LHCN-M2 (cell line): ENCODE measurements around the gene PER1. TPM values are rescaled to one million over a fixed set of nuclear protein-coding genes. Genes with fewer than 3 reads are reported as not detected.

Experiments used
- DNase-seq: peaks from one replicate; pipeline ENCODE4 v3.0.0-alpha.2; 2012; ENCODE audit warnings: low read depth
- total RNA-seq: library from RNA; depleted of rRNA; stranded (reverse); fragments of >200 nt; gene quantifications from 2 replicates; pipeline ENCODE4 v1.2.3, GENCODE V29; 2014

The PER1 gene
- total RNA-seq, 1 experiment from 2014 or later, result 18.2 TPM

GRCh38 chr17:8154608-8155155 lies 2.5 kb upstream of the PER1 start:
- DNase-seq, result peak; percentile 18

DNA sequence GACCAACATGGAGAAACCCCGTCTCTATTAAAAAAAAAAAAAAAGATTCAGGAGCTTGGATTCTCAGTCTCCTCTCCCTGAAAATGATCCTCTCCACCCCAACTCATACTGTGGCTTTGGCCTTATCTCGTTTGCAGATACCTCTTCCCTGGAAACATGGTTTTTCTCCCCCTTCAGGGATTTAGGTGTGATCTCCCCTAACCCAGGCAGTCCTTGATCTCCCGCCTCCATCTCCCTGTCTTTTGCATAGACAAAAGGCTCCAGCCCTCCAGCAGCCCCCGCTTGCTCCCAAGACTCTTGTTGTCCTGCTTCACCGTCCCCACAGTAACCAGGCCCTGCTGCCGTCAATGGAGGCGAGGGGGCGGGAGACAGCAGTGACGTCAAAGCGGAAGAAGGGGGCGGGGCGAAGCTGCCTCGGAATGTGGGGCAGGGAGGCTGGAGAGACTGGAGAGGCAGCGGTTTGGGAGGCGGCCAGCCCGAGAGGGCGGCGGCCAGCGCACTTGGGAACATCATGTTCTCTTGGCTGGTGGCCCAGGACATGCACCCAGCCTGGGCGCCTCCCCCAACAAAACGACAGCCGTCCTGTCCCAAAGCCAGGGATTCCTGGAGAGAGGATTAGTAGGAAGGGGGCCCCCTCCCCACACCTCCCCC lies 1.9 kb upstream of the PER1 start:
- DNase-seq, result peak; percentile 99

DNA sequence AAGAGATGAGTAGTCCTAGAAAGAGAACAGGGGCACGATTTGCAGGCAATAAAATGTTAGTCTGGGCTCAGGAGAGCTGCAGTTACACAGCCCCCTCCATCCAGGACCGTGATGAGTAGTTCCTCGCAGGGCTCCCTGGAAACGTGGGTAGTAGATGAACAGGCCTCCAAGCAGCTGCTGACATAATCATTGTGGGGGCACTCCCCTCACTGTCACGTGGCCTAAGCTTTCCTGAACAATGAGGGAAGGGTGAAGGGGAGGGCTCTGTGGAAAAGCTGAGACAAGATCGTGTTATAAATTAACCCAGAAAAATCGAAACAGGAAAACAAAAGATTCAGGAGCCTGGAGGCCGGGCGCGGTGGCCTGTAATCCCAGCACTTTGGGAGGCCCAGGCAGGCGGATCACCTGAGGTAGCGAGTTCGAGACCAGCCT lies 1.3 kb upstream of the PER1 start:
- peak; percentile 97 for DNase-seq

DNA sequence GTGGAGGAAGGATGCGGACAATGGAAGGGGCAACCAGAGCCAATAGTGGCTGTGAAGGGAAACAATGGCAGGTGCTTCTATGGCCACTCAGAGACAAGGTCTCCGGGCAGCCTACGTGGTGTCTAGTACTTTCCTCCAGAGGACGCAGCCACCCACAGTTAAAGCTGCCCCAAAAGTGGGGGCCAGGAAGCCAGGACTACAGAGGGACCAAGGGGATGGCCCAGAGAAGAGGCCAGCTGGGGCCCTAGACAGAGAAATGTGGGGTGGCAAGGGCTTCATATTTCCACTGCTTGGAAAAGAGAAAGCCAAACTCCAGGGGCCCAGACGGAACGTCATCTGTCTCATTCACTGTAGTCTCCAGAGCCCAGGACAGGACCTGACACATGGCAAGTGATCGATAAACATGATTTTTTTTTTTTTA lies 837 bp upstream of the PER1 start:
- DNase-seq, result no peak

DNA sequence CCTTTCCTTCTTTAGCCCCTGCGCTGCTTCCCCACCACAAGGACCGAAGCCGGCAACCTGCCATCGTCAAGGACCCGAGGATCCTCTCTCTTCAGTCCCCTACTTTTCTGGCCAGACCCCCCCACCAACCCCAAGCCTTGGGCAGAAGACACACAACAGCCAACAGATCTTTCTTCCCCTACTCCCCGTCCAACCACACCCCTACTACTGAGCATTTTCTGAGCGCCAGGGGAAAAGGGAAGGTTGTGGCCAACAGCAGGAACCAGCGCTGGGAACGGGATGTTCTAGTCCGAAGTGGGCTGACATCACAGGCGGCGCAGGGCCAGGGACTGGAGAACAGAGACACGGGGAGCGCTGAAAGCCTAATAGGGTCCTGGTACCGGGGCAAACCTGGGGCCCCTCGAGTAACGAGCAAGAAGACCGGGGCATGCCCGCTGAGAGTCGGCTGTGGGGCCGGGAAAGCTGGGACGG lies 528 bp downstream of the PER1 start:
- DNase-seq, result peak; percentile 79

DNA sequence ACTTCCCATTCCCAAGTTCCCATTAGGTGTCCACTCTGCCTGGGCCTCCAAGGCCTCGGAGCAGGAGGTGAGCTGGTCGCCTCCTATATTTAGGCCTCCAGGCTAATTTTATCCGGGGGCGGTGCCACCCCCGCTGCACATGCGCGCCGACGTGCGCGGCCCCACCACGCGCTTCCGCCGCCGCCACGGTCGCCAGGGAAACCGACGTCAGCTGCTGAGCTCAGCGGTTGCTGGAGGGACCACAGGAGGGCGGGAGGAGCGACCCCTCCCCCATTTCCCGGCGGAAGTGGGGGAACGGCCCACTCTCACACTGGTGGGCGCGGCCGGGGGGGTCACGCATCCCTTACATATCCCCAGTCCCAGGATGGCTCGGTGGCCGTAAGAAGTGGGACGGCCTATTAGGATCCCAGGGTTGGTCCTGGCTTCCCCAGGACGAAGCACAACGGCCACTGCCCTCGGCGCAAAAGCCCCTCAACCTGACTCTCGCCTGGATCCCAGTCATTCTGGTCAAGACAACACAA lies 1.0 kb downstream of the PER1 start:
- DNase-seq, result peak; percentile 89

DNA sequence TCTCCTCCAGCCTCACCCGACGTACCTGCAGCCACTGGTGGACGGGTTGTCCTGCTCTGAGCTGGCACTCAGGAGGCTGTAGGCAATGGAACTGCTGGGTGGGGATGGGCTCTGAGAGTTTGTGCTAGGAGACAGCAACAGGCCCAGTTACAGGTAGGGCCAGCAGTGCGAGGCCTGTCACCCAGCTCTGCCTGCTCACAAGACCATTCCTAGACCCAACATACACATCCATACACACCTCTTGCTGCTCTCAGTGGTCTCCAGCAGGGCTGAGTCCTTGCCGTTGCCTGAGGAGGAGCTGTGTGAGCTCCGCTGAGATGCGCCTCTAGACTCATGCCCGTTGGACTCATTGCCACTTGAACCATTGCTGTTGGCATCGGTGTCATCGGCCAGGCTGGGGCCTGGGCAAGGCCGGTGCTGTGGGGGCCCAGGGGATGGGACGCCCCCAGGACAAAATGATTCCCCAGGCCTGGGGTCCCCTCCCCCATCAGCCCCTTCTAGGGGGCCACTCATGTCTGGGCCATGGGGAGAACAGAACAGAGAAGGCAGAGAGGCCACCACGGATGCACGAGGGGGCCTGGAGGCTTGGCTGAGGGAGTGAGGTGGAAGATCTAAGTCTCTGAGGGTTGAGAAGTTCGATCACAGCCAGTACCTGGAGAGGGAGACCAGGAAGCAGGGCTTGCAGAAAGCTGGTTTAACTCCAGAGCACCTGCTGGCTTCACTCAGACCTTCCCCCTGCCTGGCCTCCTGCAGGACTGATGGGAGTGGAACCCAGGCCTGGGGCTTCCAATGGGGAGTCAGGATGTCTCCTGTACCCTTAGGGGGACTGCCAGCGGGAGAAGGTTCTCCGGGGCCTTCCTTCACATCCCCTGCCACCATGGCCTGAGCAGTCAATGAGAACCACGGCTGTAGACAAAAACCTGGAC lies 1.7 kb downstream of the PER1 start:
- peak; percentile 51 for DNase-seq

GRCh38 chr17:8149419-8150193 lies 2.6 kb downstream of the PER1 start:
- DNase-seq, result no peak

- DNase-seq, result no peak
Observed at GRCh38 chr17:8148560-8148959, 3.6 kb downstream of the PER1 start.

- no peak for DNase-seq
Observed at GRCh38 chr17:8147805-8148404, 4.3 kb downstream of the PER1 start.

- no peak for DNase-seq
Observed at GRCh38 chr17:8147141-8147804, 4.9 kb downstream of the PER1 start.

GRCh38 chr17:8146381-8147140 lies 5.6 kb downstream of the PER1 start:
- DNase-seq, result no peak

- DNase-seq, result no peak
Observed at GRCh38 chr17:8145811-8146210, 6.4 kb downstream of the PER1 start.

- DNase-seq, result no peak
Observed at GRCh38 chr17:8144401-8145231, 7.6 kb downstream of the PER1 start.

DNA sequence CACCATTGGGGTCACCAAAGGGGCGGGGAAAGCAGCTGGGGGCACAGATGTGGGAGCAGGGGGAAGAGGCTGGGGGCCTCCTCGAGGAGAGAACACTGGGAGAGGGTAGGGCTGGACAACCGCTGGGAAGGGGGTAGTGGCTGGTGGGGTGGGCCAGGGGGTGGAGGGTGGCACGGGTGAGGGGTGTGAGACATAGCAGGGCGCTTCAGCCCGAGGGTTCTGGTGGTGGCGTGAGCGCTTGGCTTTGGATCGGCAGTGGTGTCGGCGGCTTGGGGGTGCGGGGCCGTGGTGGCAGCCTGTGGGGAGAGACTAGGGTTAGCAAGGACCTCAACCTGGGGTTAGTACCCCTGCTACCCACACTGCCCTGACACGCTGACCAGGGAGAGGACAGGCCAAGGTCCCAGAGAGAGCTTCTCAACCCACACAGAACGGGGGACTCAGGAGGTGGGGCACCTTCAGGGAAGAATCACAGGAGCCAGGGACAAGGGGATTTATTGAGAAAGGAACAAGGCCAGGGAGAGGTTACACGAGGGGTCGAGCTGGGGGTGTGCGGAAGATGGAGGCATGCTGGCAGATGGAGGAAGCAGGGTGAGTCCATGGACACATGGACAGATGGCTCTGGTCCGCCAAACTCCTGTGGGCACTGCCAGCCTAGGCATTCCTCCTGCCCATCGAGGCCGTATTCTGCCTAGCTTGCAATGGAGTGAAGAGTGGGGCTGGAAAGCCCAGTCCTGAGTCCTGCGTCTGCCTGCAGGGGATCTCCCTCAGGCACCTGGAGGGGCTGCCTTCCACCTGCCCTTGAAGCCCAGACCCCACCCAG lies 8.4 kb downstream of the PER1 start:
- DNase-seq, result no peak

GRCh38 chr17:8142887-8143580 lies 9.2 kb downstream of the PER1 start:
- no peak for DNase-seq
